Adrenal gland (tissue), 19 donors: ENCODE results near the gene UBTFL1. TPM values are rescaled to one million over a fixed set of nuclear protein-coding genes. Genes with fewer than 3 reads are reported as not detected.
"Not testable (repeated sequence)": the region's sequence is repeated elsewhere in the genome, so short reads cannot be mapped to it uniquely, and the experiment has no call there.

Experiments used
- DNase-seq, 7 donors: peaks; one replicate each; pipeline ENCODE4 v3.0.0-alpha.2; 2019 to 2020
- H3K27ac ChIP-seq, 5 donors: fragments of 200-600 bp; sonication (generic) in 4 of 5; 1 replicate in 3 of 5; 2 replicates in 2 of 5; pipeline versions ENCODE4 v1.5.1 to v1.8.0; 2016 to 2020; ENCODE audit warnings: mild to moderate bottlenecking in 1 of 5
- H3K27me3 ChIP-seq: fragments of 200-600 bp; 2 replicates; pipeline ENCODE4 v1.8.0; 2021
- H3K36me3 ChIP-seq, 2 donors: fragments of 200-600 bp; replicated peaks in 1 of 2; 1 replicate in 1 of 2; 2 replicates in 1 of 2; pipeline versions ENCODE4 v1.5.1 to v1.8.0; 2018 to 2022
- H3K4me1 ChIP-seq, 2 donors: fragments of 200-600 bp; replicated peaks in 1 of 2; 1 replicate in 1 of 2; 2 replicates in 1 of 2; pipeline versions ENCODE4 v1.5.1 to v1.8.0; 2018 to 2021
- H3K4me3 ChIP-seq, 4 donors: fragments of 200-600 bp; sonication (generic) in 3 of 4; one replicate each; pipeline ENCODE4 v1.5.1; 2016 to 2018
- H3K9me3 ChIP-seq, 3 donors: fragments of 200-600 bp; sonication (generic) in 1 of 3; replicated peaks in 1 of 3; 1 replicate in 2 of 3; 2 replicates in 1 of 3; pipeline versions ENCODE4 v1.5.1 to v1.8.0; 2016 to 2021
- WGBS, 4 donors: extraction: QIAGEN DNeasy Blood & Tissue Kit in 2 of 4; methylation state at CpG; one replicate each; pipeline versions ENCODE4 v1.1.5 to v1.1.7; 2013 to 2017; 5-methylcytosine and 5-hydroxymethylcytosine counted together
- intact Hi-C, 2 donors: fragments of 100-400 bp; cut with DNase I; formaldehyde crosslinking; loops; one replicate each; pipeline versions ENCODE4 v1.14.1 to v1.15.0; 2022 to 2023
- long read RNA-seq, 10 donors: library from polyadenylated mRNA in 3 of 10; unstranded in 2 of 10; stranded (forward) in 1 of 10; transcript quantifications; one replicate each; pipeline ENCODE4 v2.0.0 and lab custom pipeline, GENCODE V29; 2021 to 2026
- polyA plus RNA-seq, 3 donors: library from polyadenylated mRNA; stranded (reverse); fragments of 200-250 nt in 2 of 3; fragments of 350-450 nt in 1 of 3; fragmentation: Illumina TruSeq in 1 of 3; extraction: RNeasy Lipid Tissue Mini Kit (QIAGEN cat#74804) in 1 of 3; gene quantifications; one replicate each; pipeline ENCODE4 v1.2.3, GENCODE V29; 2013 to 2014
- total RNA-seq, 9 donors: library from RNA; depleted of rRNA in 4 of 9; stranded (reverse); fragments of >200 nt in 4 of 9; fragments of 120-200 nt in 1 of 9; fragmentation: NEBNext Ultra II Directional in 1 of 9; extraction: Animal tissue kit (Norgen Biotek cat#: 25700) in 1 of 9; gene quantifications; one replicate each; pipeline versions ENCODE4 v1.1.0 to v1.2.4, GENCODE V29; 2013 to 2023
- donor health status: healthy with polysubstance abuse.
- donor health status: Bipolar disorder and iron deficiency.
- donor health status: DM: yes; HTN: yes; CAD: no.
- donor health status: DM: no; HTN: no; CAD: no.
- donor health status: DM: no; HTN: no; CAD: no.
- donor health status: DM: yes; HTN: yes; CAD: no.

UBTFL1 gene
- total RNA-seq (not detected), polyA plus RNA-seq (not detected)
- long read RNA-seq, donor 1: 0 reads
- long read RNA-seq, donor 2: 0 reads
- long read RNA-seq, donor 3: 0 reads
- long read RNA-seq, donor 4: 0 reads
- long read RNA-seq, donor 5: 0 reads
- long read RNA-seq, donor 6: 0 reads
- long read RNA-seq, donor 7: 0 reads
- long read RNA-seq, donor 8: 0 reads
- long read RNA-seq, donor 9: 0 reads
- long read RNA-seq, donor 10: 0 reads

DNA sequence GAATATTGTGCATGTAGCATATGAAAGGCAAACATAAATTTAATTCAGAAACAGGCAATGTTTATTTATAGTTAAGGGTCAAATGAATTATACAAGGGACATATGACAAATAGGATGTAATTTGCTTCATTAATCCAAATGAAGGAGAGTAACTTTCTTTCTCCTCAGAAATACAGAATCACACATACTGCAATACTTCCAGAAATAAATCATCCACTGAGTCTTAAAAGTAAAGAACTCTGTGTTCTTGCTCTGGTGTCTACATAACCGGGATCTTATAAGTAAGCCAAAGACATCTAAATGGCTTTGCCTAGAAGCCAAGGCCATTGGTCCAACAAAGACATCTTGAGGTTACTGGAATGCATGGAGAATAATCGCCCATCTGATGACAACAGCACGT is at the start of gene UBTFL1:
Gene UBTFL1, plus strand, starts transcription at position 301 of the 400 bp plus-strand sequence. Its CDS starts 0 bp downstream, at position 301.
- H3K4me1 ChIP-seq, H3K27me3 ChIP-seq, H3K9me3 ChIP-seq, DNase-seq, H3K4me3 ChIP-seq, H3K27ac ChIP-seq, H3K36me3 ChIP-seq, intact Hi-C loops: not testable (repeated sequence)
- 53% methylated on average over 2 of the region's 3 CpGs; no CpG with 5 or more reads in 3 of the 4 donors for WGBS, 4 donors

GRCh38 chr11:90051591-90052209 is 34.0 kb upstream of the UBTFL1 start:
- H3K4me1 ChIP-seq, H3K27ac ChIP-seq, intact Hi-C loops, H3K36me3 ChIP-seq, H3K9me3 ChIP-seq, H3K4me3 ChIP-seq, H3K27me3 ChIP-seq: not testable (repeated sequence)
- WGBS, 4 donors: 24 to 69% methylated on average over 10 to 18 of the region's 41 CpGs; no CpG with 5 or more reads in 2 of the 4 donors
- DNase-seq: peak in 1 of 7 donors; percentile 4

GRCh38 chr11:90052311-90052710 is 33.4 kb upstream of the UBTFL1 start:
- H3K27ac ChIP-seq, H3K9me3 ChIP-seq, H3K4me1 ChIP-seq, H3K36me3 ChIP-seq, H3K27me3 ChIP-seq, intact Hi-C loops, H3K4me3 ChIP-seq: not testable (repeated sequence)
- WGBS, 4 donors: 4% methylated on average over 12 of the region's 33 CpGs; no CpG with 5 or more reads in 3 of the 4 donors
- DNase-seq: peak in 3 of 7 donors; percentile 1 to 50 (median 7)

DNA sequence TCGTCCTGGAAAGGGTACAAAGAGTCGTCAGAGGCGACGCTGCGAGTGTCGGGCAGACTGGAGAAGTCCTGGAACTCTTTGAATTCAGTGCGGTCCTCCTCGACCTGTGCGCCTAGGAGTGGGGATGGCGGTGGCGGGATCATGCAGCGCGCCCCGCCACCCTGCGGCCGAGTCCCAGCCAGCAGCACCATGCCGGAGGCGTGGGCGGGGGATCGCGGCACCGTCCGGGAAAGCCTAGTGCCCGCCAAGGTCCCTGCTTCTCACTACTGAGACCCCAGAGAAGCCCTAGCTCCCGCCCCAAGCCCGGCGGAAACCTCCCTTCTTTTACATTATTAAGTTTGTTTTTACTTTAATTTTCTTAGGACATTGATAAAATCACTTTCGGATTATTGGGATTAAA is 32.2 kb upstream of the UBTFL1 start:
- H3K27ac ChIP-seq, H3K27me3 ChIP-seq, H3K9me3 ChIP-seq, H3K4me3 ChIP-seq, intact Hi-C loops, H3K4me1 ChIP-seq, DNase-seq, H3K36me3 ChIP-seq: not testable (repeated sequence)
- WGBS, 4 donors: 21 to 44% (median 25%) methylated on average over 7 to 18 of the region's 28 CpGs

GRCh38 chr11:90088731-90089130 is 3.0 kb downstream of the UBTFL1 start:
- H3K27me3 ChIP-seq: not testable (repeated sequence)

DNA sequence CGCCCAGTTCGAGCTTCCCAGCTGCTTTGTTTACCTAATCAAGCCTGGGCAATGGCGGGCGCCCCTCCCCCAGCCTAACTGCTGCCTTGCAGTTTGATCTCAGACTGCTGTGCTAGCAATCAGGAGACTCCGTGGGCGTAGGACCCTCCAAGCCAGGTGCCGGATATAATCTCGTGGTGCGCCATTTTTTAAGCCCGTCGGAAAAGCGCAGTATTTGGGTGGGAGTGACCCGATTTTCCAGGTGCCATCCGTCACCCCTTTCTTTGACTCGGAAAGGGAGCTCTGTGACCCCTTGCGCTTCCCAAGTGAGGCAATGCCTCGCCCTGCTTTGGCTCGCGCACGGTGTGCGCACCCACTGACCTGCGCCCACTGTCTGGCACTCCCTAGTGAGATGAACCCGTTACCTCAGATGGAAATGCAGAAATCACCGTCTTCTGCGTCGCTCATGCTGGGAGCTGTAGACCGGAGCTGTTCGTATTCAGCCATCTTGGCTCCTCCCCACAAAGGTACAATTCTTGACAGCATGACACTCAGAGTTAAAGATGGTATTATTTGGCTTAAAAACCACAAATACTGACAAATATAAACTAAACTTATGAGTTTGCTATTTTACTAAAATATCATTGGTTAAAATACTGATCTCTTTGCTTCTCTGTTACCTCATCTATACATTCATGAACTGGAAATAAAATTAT is 9.6 kb downstream of the UBTFL1 start:
- intact Hi-C loops, DNase-seq, H3K27me3 ChIP-seq, H3K9me3 ChIP-seq, H3K4me3 ChIP-seq, H3K27ac ChIP-seq, H3K36me3 ChIP-seq, H3K4me1 ChIP-seq: not testable (repeated sequence)
- 87 to 95% (median 92%) methylated on average over 15 to 23 of the region's 28 CpGs for WGBS, 4 donors

More at GRCh38 chr11:90088731-90089130, 3.0 kb downstream of the UBTFL1 start:
- intact Hi-C loops, H3K36me3 ChIP-seq, H3K9me3 ChIP-seq, H3K27ac ChIP-seq, H3K4me3 ChIP-seq, DNase-seq, H3K4me1 ChIP-seq: not testable (repeated sequence)
- WGBS, 4 donors: 53 to 100% (median 61%) methylated on average over 1 to 2 of the region's 2 CpGs

DNA sequence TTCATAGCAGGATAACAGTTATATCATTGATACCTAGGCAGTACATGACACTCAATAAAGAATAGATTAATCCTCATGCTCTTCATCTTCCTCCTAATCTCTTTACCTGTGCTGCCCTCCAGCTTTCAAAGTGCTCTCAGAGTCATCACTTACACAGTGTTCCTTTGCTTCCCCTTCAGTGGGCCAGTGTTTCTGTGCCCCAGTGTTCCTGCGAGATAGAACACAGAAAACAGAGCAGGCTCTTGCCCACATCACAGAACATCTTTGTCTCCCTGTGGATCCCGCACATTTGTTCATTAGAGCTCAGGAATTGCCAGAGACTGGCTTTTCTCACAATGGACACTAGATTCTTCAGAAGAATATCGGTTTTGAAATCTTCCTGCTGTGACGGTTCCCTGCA is 12.5 kb downstream of the UBTFL1 start:
- DNase-seq, H3K9me3 ChIP-seq, H3K4me1 ChIP-seq, intact Hi-C loops, H3K4me3 ChIP-seq, H3K36me3 ChIP-seq, H3K27me3 ChIP-seq, H3K27ac ChIP-seq: not testable (repeated sequence)
- WGBS, 4 donors: 71 to 84% (median 80%) methylated on average over 4 of the region's 4 CpGs
